Naive B cell (primary cell): ENCODE results near the gene KRTAP9-1. TPM values are rescaled to one million over a fixed set of nuclear protein-coding genes. Genes with fewer than 3 reads are reported as not detected.
"Not testable (repeated sequence)": the region's sequence is repeated elsewhere in the genome, so short reads cannot be mapped to it uniquely, and the experiment has no call there.

Source experiments
- ATAC-seq, 2 donors: fragments of 150-1000 bp; cut with Tn5 transposase; 2 replicates each; pipeline ENCODE4 v1.10.0; 2021; ENCODE audit warnings: low read depth in 2 of 2, mild to moderate bottlenecking in 2 of 2, moderate library complexity in 2 of 2
- DNase-seq: peaks from one replicate; pipeline ENCODE4 v3.0.0; 2022
- H3K27ac Mint-ChIP-seq, 6 donors: one replicate each; pipeline ENCODE4 v1.8.0; 2020 to 2022; ENCODE audit warnings: mild to moderate bottlenecking in 6 of 6, mixed read lengths in 6 of 6, moderate library complexity in 5 of 6, inconsistent platforms in 2 of 6
- H3K27me3 Mint-ChIP-seq, 3 donors: one replicate each; pipeline ENCODE4 v1.8.0; 2021 to 2022; ENCODE audit warnings: mixed read lengths in 3 of 3, mild to moderate bottlenecking in 1 of 3
- H3K36me3 Mint-ChIP-seq, 2 donors: one replicate each; pipeline ENCODE4 v1.8.0; 2020 to 2022; ENCODE audit warnings: mixed read lengths in 2 of 2, inconsistent platforms in 1 of 2, mild to moderate bottlenecking in 1 of 2
- H3K4me1 Mint-ChIP-seq, 3 donors: one replicate each; pipeline ENCODE4 v1.8.0; 2020 to 2022; ENCODE audit warnings: mixed read lengths in 3 of 3, inconsistent platforms in 1 of 3, mild to moderate bottlenecking in 1 of 3, moderate library complexity in 1 of 3
- H3K4me3 Mint-ChIP-seq, 8 donors: one replicate each; pipeline ENCODE4 v1.8.0; 2020 to 2022; ENCODE audit warnings: mild to moderate bottlenecking in 8 of 8, mixed read lengths in 8 of 8, moderate library complexity in 8 of 8, inconsistent platforms in 2 of 8
- H3K9me3 Mint-ChIP-seq, 7 donors: one replicate each; pipeline ENCODE4 v1.8.0; 2020 to 2022; ENCODE audit warnings: mixed read lengths in 7 of 7, mild to moderate bottlenecking in 5 of 7, inconsistent platforms in 2 of 7, moderate library complexity in 1 of 7
- polyA plus RNA-seq, 6 donors: library from polyadenylated mRNA; unstranded; fragments of 300-500 nt; fragmentation: Illumina TruSeq; gene quantifications; one replicate each; pipeline ENCODE4 v1.2.3, GENCODE V29; 2021; ENCODE audit warnings: low read depth in 6 of 6

Gene KRTAP9-1
- polyA plus RNA-seq, 6 donors from 2014 or later = not detected

DNA sequence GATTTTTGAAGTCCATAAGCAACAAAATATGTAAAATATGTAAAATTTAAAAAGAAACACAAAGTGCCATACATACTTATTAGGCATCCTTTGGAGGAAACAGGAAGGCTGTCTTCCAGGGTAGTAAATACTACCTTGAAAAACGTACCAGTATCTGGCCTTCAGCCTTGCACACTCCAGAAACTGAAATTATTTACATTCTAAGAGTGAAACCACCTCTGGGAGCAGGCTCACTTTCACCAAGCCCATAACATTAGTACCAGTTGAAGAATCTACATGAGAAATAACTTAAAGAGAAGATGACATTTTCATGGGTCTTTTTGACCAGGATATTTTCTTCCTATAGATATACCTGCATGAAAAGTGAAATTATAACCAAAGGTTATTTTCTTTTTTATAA, 6.4 kb downstream of the KRTAP9-1 start:
- no peak overlapping the region for H3K4me3 Mint-ChIP-seq
- H3K27me3 Mint-ChIP-seq = peaks cover under 1 to 34% (median 4%) of the 10 kb centered on the region in 3 donors
- peaks cover 0 to 10% (median 9%) of the 10 kb centered on the region in 7 donors for H3K9me3 Mint-ChIP-seq
- H3K4me1 Mint-ChIP-seq = no peaks in the 10 kb centered on the region
- no peak overlapping the region for H3K27ac Mint-ChIP-seq
- no peaks in the 10 kb centered on the region for H3K36me3 Mint-ChIP-seq
- DNase-seq = no peak
- ATAC-seq = no peak

DNA sequence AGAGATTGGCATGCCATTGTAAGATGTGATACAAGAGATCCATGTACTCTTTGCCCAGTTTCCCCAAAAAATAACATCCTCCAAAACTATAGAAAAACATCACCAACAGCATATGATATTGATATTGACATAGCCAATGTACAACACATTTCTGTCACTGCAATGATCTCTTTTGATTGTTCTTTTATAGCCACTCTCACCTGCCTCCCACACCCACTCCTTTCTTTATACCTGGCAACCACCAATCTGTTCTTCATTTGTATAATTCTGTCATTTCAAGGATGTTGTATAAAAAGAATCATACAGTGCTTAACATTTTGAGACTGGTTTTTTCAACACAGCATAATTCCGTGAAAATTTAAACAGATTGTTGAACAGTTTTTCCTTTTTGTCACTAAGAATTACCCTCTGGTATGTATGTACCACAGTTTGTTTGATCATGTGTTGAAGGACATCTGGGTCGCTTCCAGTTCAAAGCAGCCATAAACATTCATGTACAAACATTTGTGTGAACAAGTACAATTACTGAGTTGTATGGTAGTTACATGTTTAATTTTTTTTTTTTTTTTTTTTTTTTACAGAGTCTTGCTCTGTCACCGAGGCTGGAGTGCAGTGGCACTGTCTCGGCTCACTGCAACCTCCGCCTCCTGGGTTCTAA, 9.9 kb downstream of the KRTAP9-1 start:
- ATAC-seq (no peak), DNase-seq (no peak)
- no peak overlapping the region for H3K4me3 Mint-ChIP-seq
- H3K4me1 Mint-ChIP-seq = no peaks in the 10 kb centered on the region
- peaks cover 0 to 10% (median 6%) of the 10 kb centered on the region in 7 donors for H3K9me3 Mint-ChIP-seq
- H3K27ac Mint-ChIP-seq = peak overlapping the region in 1 of 6 donors; percentile 11
- H3K27me3 Mint-ChIP-seq = peaks cover 0 to 17% (median 0%) of the 10 kb centered on the region in 3 donors
- H3K36me3 Mint-ChIP-seq = no peaks in the 10 kb centered on the region

DNA sequence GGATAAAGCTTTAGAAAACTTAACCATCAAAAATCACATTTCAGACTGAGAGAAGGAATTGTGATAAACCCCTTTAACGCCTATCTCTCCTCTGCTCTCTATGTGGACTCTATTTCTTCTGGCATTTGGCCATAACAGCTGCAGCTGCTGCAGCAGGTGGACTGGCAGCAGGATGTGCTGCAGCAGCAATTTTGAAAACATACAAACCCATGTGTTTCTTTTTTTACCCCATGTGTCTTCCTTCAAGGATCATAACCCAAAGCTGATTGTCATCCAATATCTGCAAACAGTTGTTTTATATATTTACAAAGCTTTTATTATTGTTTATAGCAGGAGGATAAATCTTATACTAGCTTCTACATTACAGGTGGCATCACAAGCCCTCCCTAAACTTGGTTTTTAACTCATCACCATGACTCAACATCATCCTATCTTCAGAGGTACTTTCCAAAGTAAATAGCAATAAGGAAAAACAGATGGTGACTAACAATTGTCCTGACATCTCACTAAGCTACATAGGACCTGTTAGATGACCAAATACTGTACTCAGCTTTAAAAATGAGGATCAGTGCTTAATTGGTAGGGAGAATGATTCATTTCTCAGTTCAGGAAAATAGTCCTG, 22.3 kb downstream of the KRTAP9-1 start:
- peaks cover 0 to 18% (median 13%) of the 10 kb centered on the region in 3 donors for H3K4me1 Mint-ChIP-seq
- no peak overlapping the region for H3K27ac Mint-ChIP-seq
- peaks cover 9 to 16% of the 10 kb centered on the region in 2 donors for H3K36me3 Mint-ChIP-seq
- H3K4me3 Mint-ChIP-seq = peak overlapping the region in 1 of 8 donors; percentile 51
- peaks cover 19 to 45% (median 30%) of the 10 kb centered on the region in 3 donors for H3K27me3 Mint-ChIP-seq
- ATAC-seq = no peak
- peak; percentile 3 for DNase-seq
- peaks cover 0 to 3% (median 0%) of the 10 kb centered on the region in 7 donors for H3K9me3 Mint-ChIP-seq

DNA sequence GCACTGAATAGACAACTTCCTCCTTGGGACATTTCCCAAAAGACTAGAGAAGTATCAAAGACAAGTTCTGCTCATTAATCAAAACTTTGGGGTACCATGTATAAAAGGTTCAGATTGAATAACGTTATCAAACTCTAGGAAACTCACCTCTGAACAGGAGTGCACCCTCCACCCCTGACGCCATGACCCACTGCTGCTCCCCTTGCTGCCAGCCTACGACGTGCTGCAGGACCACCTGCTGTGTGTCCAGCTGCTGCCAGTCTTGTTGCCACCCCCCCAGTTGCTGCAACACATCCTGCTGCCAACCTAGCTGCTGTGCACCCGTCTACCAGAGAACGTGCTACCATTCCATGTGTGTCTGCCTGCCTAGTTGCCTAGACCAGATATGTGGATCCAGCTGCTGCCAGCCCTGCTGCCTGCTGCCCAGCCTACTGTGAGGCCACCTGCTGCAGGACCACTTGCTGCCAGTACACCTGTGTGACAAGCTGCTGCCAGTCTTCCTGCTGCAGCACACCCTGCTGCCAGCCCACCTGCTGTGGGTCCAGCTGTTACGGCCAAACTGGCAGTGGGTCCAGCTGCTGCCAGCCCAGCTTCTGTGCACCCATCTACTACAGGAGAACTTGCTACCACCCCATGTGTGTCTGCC, 23.0 kb downstream of the KRTAP9-1 start:
- Mint-ChIP-seq H3K4me3 (peak overlapping the region in 1 of 8 donors; percentile 44), H3K9me3 (peaks cover 0 to 3% (median 0%) of the 10 kb centered on the region in 7 donors), H3K36me3 (peaks cover 9 to 15% of the 10 kb centered on the region in 2 donors), H3K27ac (no peak overlapping the region), H3K27me3 (peaks cover 19 to 52% (median 30%) of the 10 kb centered on the region in 3 donors), H3K4me1 (peaks cover 0 to 18% (median 18%) of the 10 kb centered on the region in 3 donors)
- no peak for ATAC-seq
- no peak for DNase-seq

DNA sequence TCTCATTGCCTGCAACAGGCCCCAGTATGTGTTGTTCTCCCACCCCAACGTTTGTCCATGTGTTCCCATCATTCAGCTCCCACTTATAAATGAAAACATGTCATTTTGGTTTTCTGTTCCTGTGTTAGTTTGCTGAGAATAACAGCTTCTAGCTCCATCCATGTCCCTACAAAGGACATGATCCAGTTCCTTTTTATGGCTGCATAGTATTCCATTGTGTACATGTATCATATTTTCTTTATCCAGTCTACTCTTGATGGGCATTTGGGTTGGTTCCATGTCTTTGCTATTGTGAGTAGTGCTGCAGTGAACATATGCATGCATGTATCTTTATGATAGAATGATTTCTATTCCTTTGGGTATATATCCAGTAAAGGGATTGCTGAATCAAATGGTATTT, 26.0 kb downstream of the KRTAP9-1 start:
- H3K36me3 Mint-ChIP-seq = peaks cover 0 to 8% of the 10 kb centered on the region in 2 donors
- ATAC-seq (no peak), DNase-seq (no peak)
- peaks cover 0 to 42% (median 12%) of the 10 kb centered on the region in 3 donors for H3K27me3 Mint-ChIP-seq
- no peak overlapping the region for H3K4me3 Mint-ChIP-seq
- H3K27ac Mint-ChIP-seq = no peak overlapping the region
- H3K4me1 Mint-ChIP-seq = peaks cover 0 to 18% (median 18%) of the 10 kb centered on the region in 3 donors
- H3K9me3 Mint-ChIP-seq = peaks cover 0 to 11% (median 4%) of the 10 kb centered on the region in 7 donors

DNA sequence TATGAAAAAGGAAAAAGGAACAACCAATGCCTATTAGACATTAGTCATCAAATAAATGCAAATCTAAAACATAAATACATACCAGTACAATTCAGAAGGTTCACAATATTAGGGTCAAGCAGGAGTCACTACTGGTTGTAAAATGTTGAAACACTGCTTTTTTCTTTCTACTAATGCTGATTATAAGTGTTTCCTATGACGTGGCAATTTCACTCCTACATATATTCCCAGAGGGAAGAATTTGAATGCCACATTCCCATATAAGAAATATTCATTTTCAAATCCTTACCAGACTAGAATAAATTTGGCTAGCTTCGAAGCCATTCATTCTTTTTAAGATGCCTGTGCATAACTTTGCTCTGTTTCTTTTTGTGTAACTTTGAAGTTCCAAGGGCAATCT, 34.1 kb downstream of the KRTAP9-1 start:
- H3K4me1 Mint-ChIP-seq = peaks cover 4 to 7% (median 7%) of the 10 kb centered on the region in 3 donors
- DNase-seq = no peak
- ATAC-seq = no peak
- no peak overlapping the region for H3K4me3 Mint-ChIP-seq
- H3K27me3 Mint-ChIP-seq = peaks cover 0 to 13% (median 3%) of the 10 kb centered on the region in 3 donors
- H3K9me3 Mint-ChIP-seq = peaks cover 0 to 13% (median 6%) of the 10 kb centered on the region in 7 donors
- H3K27ac Mint-ChIP-seq = peak overlapping the region in 1 of 6 donors; percentile 4
- H3K36me3 Mint-ChIP-seq = peaks cover 0 to 8% of the 10 kb centered on the region in 2 donors

DNA sequence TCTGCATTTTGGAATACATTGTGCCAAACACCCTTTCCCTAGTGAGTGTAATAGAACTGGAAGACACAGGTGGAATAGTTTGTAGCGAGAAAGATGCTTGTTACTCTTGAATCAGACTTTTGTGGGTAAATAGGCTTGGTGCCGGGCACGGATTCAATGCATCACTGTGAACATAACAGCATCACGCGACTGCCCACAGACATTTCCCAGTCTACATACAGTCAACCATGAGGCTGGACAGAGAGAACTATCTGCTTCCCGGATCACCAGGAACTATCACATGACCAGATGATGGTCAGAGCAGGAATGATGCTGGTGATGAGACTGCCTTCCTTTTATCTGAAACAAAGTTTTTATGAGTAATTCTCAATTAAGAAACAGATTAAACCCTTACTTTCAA, 36.4 kb downstream of the KRTAP9-1 start:
- Mint-ChIP-seq H3K4me3 (no peak overlapping the region), H3K9me3 (peaks cover 0 to 5% (median 2%) of the 10 kb centered on the region in 7 donors), H3K4me1 (peaks cover 13 to 19% (median 16%) of the 10 kb centered on the region in 3 donors), H3K27ac (no peak overlapping the region), H3K27me3 (peaks cover 0 to 8% (median 6%) of the 10 kb centered on the region in 3 donors), H3K36me3 (peaks cover 0 to 8% of the 10 kb centered on the region in 2 donors)
- DNase-seq (no peak), ATAC-seq (no peak)

DNA sequence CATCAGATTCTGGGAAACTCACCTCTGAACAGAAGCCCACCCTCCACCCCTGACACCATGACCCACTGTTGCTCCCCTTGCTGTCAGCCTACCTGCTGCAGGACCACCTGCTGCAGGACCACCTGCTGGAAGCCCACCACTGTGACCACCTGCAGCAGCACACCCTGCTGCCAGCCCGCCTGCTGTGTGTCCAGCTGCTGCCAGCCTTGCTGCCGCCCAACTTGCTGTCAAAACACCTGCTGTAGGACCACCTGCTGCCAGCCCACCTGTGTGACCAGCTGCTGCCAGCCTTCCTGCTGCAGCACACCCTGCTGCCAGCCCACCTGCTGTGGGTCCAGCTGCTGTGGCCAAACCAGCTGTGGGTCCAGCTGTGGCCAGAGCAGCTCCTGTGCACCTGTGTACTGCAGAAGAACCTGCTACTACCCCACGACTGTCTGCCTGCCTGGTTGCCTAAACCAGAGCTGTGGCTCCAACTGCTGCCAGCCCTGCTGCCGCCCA, 37.0 kb downstream of the KRTAP9-1 start, which contains the start of gene KRTAP9-2:
Gene KRTAP9-2, plus strand, starts transcription at position 51 of the 498 bp plus-strand sequence. Its CDS starts 7 bp downstream, at position 58.
- not testable (repeated sequence) for H3K27ac Mint-ChIP-seq, H3K27me3 Mint-ChIP-seq, ATAC-seq, DNase-seq, H3K36me3 Mint-ChIP-seq, H3K4me3 Mint-ChIP-seq, H3K9me3 Mint-ChIP-seq
- H3K4me1 Mint-ChIP-seq = peaks cover 10 to 13% (median 10%) of the 10 kb centered on the region in 3 donors

DNA sequence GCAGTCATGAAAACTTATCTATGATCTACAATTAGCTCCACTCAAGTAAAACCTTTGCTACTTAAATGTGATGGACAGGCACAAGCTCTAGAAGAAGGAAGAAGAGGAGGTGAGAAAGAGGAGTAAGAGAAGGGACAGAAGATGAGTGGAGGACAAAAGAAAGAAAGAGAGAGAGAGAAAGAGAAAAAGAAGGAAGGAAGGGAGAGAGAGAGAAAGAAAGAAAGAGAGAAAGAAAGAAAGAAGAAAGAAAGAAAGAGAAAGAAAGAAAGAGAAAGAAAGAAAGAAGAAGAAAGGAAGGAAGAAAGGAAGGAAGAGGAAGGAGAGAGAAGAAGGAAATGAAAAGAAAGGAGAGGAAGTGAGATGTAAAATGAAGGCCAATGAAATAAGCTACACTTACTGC, 40.4 kb downstream of the KRTAP9-1 start:
- DNase-seq (no peak), ATAC-seq (no peak)
- Mint-ChIP-seq H3K4me1 (peaks cover 12 to 18% (median 13%) of the 10 kb centered on the region in 3 donors), H3K9me3 (peaks cover 0 to 5% (median 2%) of the 10 kb centered on the region in 7 donors), H3K27ac (peak overlapping the region in 3 of 6 donors; percentile 4 to 60 (median 8)), H3K27me3 (peaks cover 9 to 20% (median 19%) of the 10 kb centered on the region in 3 donors), H3K36me3 (peaks cover 0 to 8% of the 10 kb centered on the region in 2 donors), H3K4me3 (peak overlapping the region in 4 of 8 donors; percentile 7 to 69 (median 26))

DNA sequence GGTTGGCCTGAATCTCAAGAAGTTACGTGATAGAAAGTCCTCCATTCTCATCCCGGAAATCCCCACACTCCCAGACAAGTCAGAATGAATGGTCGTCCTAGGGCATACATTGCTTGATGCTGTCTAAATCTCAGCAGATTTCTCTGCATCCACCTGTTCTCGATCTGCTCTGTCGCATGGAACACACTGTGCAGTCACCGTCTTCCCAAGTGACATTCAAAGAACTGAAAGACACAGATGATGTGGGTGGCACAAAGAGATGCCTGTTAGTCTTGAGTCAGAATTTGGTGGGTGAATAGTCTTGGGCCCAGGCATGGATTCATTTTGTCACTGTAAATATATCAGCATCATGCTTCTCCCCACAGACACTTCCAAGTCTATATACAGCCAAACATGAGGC, 42.0 kb downstream of the KRTAP9-1 start:
- DNase-seq (no peak), ATAC-seq (no peak)
- Mint-ChIP-seq H3K4me3 (no peak overlapping the region), H3K36me3 (peaks cover 0 to 8% of the 10 kb centered on the region in 2 donors), H3K27me3 (peaks cover 9 to 32% (median 27%) of the 10 kb centered on the region in 3 donors), H3K27ac (peak overlapping the region in 1 of 6 donors; percentile 59), H3K4me1 (peaks cover 12 to 18% (median 16%) of the 10 kb centered on the region in 3 donors), H3K9me3 (peaks cover 0 to 5% (median 2%) of the 10 kb centered on the region in 7 donors)

DNA sequence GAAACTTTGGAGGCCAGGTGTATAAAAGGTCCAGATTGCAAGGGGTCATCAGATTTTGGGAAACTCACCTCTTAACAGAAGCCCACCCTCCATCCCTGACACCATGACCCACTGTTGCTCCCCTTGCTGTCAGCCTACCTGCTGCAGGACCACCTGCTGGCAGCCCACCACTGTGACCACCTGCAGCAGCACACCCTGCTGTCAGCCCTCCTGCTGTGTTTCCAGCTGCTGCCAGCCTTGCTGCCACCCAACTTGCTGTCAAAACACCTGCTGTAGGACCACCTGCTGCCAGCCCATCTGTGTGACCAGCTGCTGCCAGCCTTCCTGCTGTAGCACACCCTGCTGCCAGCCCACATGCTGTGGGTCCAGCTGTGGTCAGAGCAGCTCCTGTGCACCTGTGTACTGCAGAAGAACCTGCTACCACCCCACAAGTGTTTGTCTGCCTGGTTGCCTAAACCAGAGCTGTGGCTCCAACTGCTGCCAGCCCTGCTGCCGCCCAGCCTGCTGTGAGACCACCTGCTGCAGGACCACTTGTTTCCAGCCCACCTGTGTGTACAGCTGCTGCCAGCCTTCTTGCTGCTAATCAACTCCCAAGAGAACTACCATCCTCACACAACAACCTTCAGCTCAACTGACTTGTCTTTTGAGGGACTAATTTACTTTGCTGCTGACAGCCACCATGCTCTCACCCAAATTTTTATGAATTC, 42.9 kb downstream of the KRTAP9-1 start, which contains the start of gene KRTAP9-3:
Gene KRTAP9-3, plus strand, starts transcription at position 51 of the 707 bp plus-strand sequence. Its CDS starts 53 bp downstream, at position 104.
- peak within 1 kb of the TSS in 1 of 6 donors; percentile 59 for H3K27ac Mint-ChIP-seq

DNA sequence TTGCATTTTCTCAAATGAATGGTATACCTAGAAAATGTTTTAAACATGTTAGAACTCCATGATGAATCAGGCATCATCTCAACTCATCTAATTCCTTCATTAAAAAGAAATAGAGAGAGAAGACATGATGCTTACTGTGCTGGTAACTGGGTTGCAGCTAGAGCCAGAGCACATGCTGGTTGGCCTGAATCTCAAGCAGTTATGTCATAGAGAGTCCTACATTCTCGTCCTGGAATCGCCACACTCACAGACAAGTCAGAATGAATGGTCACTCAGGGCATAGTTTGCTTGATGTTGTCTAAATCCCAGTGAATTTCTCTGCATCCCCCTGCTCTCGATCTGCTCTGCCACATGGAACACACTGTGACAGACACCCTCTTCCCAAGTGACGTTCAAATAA, 47.4 kb downstream of the KRTAP9-1 start:
- H3K27ac Mint-ChIP-seq, H3K9me3 Mint-ChIP-seq, ATAC-seq, DNase-seq, H3K36me3 Mint-ChIP-seq, H3K4me3 Mint-ChIP-seq: not testable (repeated sequence)
- H3K4me1 Mint-ChIP-seq = peaks cover 0 to 17% (median 16%) of the 10 kb centered on the region in 3 donors
- peaks cover 11 to 55% (median 34%) of the 10 kb centered on the region in 3 donors for H3K27me3 Mint-ChIP-seq

More for the DNA sequence above, 42.9 kb downstream of the KRTAP9-1 start, which contains the start of gene KRTAP9-3:
- Mint-ChIP-seq H3K27me3 (peaks cover 9 to 37% (median 27%) of the 10 kb centered on the region in 3 donors), H3K4me1 (peaks cover 12 to 18% (median 16%) of the 10 kb centered on the region in 3 donors)
- not testable (repeated sequence) for H3K4me3 Mint-ChIP-seq, ATAC-seq, H3K36me3 Mint-ChIP-seq, H3K9me3 Mint-ChIP-seq, DNase-seq
